Activated CD8-positive, alpha-beta memory T cell treated with anti-CD3 and anti-CD28 coated beads, Interleukin-2, amount 50 U/mL, for 24 hours (primary cell): ENCODE data around the gene ELANE.

ENCODE experiments used
- DNase-seq: peaks from one replicate; pipeline ENCODE4 v3.0.0-alpha.2; 2020; ENCODE audit errors: extremely low read depth

Gene ELANE

GRCh38 chr19:852136-853013, at the start of gene ELANE:
Gene ELANE, plus strand, starts transcription at chr19:852303. Its CDS starts 26 bp downstream, at chr19:852329.
- DNase-seq, result no peak

GRCh38 chr19:802498-803098, 49.5 kb upstream of the ELANE start:
- DNase-seq, result no peak

- DNase-seq, result no peak
Observed at GRCh38 chr19:803099-803561, 49.0 kb upstream of the ELANE start.

- DNase-seq, result no peak
Observed at GRCh38 chr19:803686-804418, 48.3 kb upstream of the ELANE start.

- DNase-seq, result no peak
Observed at GRCh38 chr19:804419-805165, 47.5 kb upstream of the ELANE start.

- no peak for DNase-seq
Observed at GRCh38 chr19:805166-805551, 46.9 kb upstream of the ELANE start.

GRCh38 chr19:805600-806550, 46.2 kb upstream of the ELANE start:
- no peak for DNase-seq

GRCh38 chr19:806815-807421, 45.2 kb upstream of the ELANE start:
- no peak for DNase-seq

GRCh38 chr19:807627-808422, 44.3 kb upstream of the ELANE start:
- no peak for DNase-seq

- DNase-seq, result no peak
Observed at GRCh38 chr19:808423-808775, 43.7 kb upstream of the ELANE start.

GRCh38 chr19:810077-810855, 41.8 kb upstream of the ELANE start:
- no peak for DNase-seq

- no peak for DNase-seq
Observed at GRCh38 chr19:810883-811489, 41.1 kb upstream of the ELANE start.

- no peak for DNase-seq
Observed at GRCh38 chr19:811506-812048, 40.5 kb upstream of the ELANE start.

- DNase-seq, result no peak
Observed at GRCh38 chr19:812049-812746, 39.9 kb upstream of the ELANE start.

GRCh38 chr19:812747-813218, 39.3 kb upstream of the ELANE start:
- DNase-seq, result no peak

- DNase-seq, result no peak
Observed at GRCh38 chr19:813219-814151, 38.6 kb upstream of the ELANE start.
